Body of pancreas (tissue), 4 donors: ENCODE data around the gene PKNOX2.

Source experiments
- POLR2A ChIP-seq, 3 donors: fragments of 450-650 bp; IDR thresholded peaks; one replicate each; pipeline ENCODE4 v1.6.1; 2016; ENCODE audit warnings: antibody characterized with exemption in 3 of 3, mild to moderate bottlenecking in 2 of 3
- TF ChIP-seq, protein P1 (sequence below), 7 experiments: fragments of 450-650 bp in 4 of 7; fragments of 200-600 bp in 3 of 7; sonication (generic) in 3 of 7; IDR thresholded peaks; one replicate each; pipeline ENCODE4 v1.5.1; 2016 to 2019; ENCODE audit warnings: antibody characterized with exemption in 7 of 7

DNA sequence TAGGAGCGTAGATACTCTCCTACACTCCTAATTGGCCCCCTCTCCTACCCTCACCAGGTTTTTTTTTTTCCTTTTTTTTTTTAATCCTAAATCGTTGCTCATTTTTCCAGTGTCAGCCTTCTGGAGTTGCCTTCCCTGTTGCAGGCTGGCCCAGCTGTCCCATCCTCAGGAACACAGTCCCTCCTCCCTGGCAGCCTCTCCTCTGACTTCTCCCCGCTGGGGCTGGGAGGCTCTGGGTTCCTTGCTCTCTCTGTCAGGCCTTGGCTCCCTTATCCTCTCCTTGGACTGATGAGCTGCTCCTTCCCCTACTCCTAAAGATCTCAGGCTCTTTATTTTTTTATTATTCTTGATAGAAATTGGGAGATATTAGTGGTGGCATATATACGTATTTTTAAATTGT lies 62.2 kb downstream of the PKNOX2 start:
- TF ChIP-seq, protein P1, sequence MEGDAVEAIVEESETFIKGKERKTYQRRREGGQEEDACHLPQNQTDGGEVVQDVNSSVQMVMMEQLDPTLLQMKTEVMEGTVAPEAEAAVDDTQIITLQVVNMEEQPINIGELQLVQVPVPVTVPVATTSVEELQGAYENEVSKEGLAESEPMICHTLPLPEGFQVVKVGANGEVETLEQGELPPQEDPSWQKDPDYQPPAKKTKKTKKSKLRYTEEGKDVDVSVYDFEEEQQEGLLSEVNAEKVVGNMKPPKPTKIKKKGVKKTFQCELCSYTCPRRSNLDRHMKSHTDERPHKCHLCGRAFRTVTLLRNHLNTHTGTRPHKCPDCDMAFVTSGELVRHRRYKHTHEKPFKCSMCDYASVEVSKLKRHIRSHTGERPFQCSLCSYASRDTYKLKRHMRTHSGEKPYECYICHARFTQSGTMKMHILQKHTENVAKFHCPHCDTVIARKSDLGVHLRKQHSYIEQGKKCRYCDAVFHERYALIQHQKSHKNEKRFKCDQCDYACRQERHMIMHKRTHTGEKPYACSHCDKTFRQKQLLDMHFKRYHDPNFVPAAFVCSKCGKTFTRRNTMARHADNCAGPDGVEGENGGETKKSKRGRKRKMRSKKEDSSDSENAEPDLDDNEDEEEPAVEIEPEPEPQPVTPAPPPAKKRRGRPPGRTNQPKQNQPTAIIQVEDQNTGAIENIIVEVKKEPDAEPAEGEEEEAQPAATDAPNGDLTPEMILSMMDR (IDR thresholded peaks at IDR 0.05), result no peak
- TF ChIP-seq POLR2A (IDR thresholded peaks at IDR 0.05), result no peak
